Uterus (tissue), 2 donors: Measurements from ENCODE around the gene APOC3.

Experiments
- CTCF ChIP-seq, 4 experiments: fragments of 200-600 bp in 2 of 4; fragments of 450-650 bp in 2 of 4; sonication (generic) in 2 of 4; IDR thresholded peaks; one replicate each; pipeline ENCODE4 v1.5.1; 2016 to 2019; ENCODE audit warnings: antibody characterized with exemption in 4 of 4, mild to moderate bottlenecking in 2 of 4, moderate library complexity in 1 of 4
- POLR2A ChIP-seq, 2 donors: fragments of 450-650 bp; IDR thresholded peaks; one replicate each; pipeline ENCODE4 v1.6.1; 2016; ENCODE audit warnings: antibody characterized with exemption in 2 of 2, mild to moderate bottlenecking in 1 of 2, moderate library complexity in 1 of 2

- TF ChIP-seq CTCF (IDR thresholded peaks at IDR 0.05) (no peak), POLR2A (IDR thresholded peaks at IDR 0.05) (no peak)
These were observed 12.4 kb downstream of the APOC3 start for GRCh38 chr11:116842117-116842516.
